ENCODE measurements around the gene XRCC4.

GRCh38 chr5:83265318-83265717 lies 188.0 kb downstream of the XRCC4 start:
- no peak for TF ChIP-seq CTCF (conservative IDR thresholded peaks at IDR 0.05; ENCODE audit: low read depth, low read length)
- TF ChIP-seq EZH2 (IDR thresholded peaks at IDR 0.05; ENCODE audit: low read length, unreplicated experiment) = no peak
